Activated T-helper 9 cell treated with anti-CD3 and anti-CD28 coated beads, Interleukin-2, amount 50 U/mL, for 16 hours (primary cell): ENCODE results near the gene DSTN.

ENCODE experiments used
- DNase-seq: peaks from one replicate; pipeline ENCODE4 v3.0.0-alpha.2; 2020; ENCODE audit warnings: low read depth

Gene DSTN

GRCh38 chr20:17569616-17570346 lies at the start of gene DSTN:
Gene DSTN (plus strand): TSS chr20:17570075. CDS start chr20:17570209, 134 bp downstream.
- peak; percentile 80 for DNase-seq

GRCh38 chr20:17520583-17520982 lies 49.3 kb upstream of the DSTN start:
- no peak for DNase-seq

GRCh38 chr20:17522528-17522927 lies 47.3 kb upstream of the DSTN start:
- no peak for DNase-seq

- no peak for DNase-seq
These were observed 46.5 kb upstream of the DSTN start for GRCh38 chr20:17523326-17523725.

GRCh38 chr20:17524560-17524959 lies 45.3 kb upstream of the DSTN start:
- DNase-seq, result no peak

- no peak for DNase-seq
These were observed 44.7 kb upstream of the DSTN start for GRCh38 chr20:17525132-17525531.

- no peak for DNase-seq
These were observed 44.2 kb upstream of the DSTN start for GRCh38 chr20:17525650-17526049.

GRCh38 chr20:17529586-17529985 lies 40.3 kb upstream of the DSTN start:
- DNase-seq, result no peak

- DNase-seq, result no peak
These were observed 39.7 kb upstream of the DSTN start for GRCh38 chr20:17530153-17530552.

- DNase-seq, result peak; percentile 26
These were observed 38.9 kb upstream of the DSTN start, which contains the start of gene BFSP1 for GRCh38 chr20:17530716-17531664. Gene BFSP1 (minus strand): TSS chr20:17531379. CDS start chr20:17531329, 50 bp downstream.

- no peak for DNase-seq
These were observed 38.2 kb upstream of the DSTN start for GRCh38 chr20:17531665-17532025.

- no peak for DNase-seq
These were observed 36.5 kb upstream of the DSTN start for GRCh38 chr20:17533396-17533795.

- DNase-seq, result no peak
These were observed 35.8 kb upstream of the DSTN start for GRCh38 chr20:17534077-17534476.

- peak; percentile 41 for DNase-seq
These were observed 32.9 kb upstream of the DSTN start for GRCh38 chr20:17536944-17537444.

- DNase-seq, result no peak
These were observed 31.9 kb upstream of the DSTN start for GRCh38 chr20:17537959-17538358.

- DNase-seq, result no peak
These were observed 31.2 kb upstream of the DSTN start for GRCh38 chr20:17538517-17539170.

- DNase-seq, result no peak
These were observed 28.3 kb upstream of the DSTN start for GRCh38 chr20:17541596-17541995.

GRCh38 chr20:17541996-17542395 lies 27.9 kb upstream of the DSTN start:
- DNase-seq, result no peak

GRCh38 chr20:17542481-17542880 lies 27.4 kb upstream of the DSTN start:
- no peak for DNase-seq

- no peak for DNase-seq
These were observed 26.9 kb upstream of the DSTN start for GRCh38 chr20:17542993-17543412.

GRCh38 chr20:17543531-17544131 lies 26.2 kb upstream of the DSTN start:
- no peak for DNase-seq

GRCh38 chr20:17545127-17545526 lies 24.7 kb upstream of the DSTN start:
- no peak for DNase-seq
